AG04449 (cell line): Measurements from ENCODE around the gene ZMYND15.

Experiments used
- CTCF ChIA-PET: fragments of 350-600 bp; formaldehyde crosslinking; extraction: SDS; loops from one replicate; lab custom pipeline; 2021; ENCODE audit warnings: antibody characterized with exemption; lab: Yijun Ruan, JAX
- POLR2A ChIA-PET: fragments of 400-600, 350-600 bp; formaldehyde crosslinking; extraction: SDS; loops from one replicate; lab custom pipeline; 2020; ENCODE audit warnings: antibody characterized with exemption, inconsistent platforms; lab: Yijun Ruan, JAX
- DNase-seq: peaks from one replicate; pipeline ENCODE4 v3.0.0-alpha.2; 2010; ENCODE audit warnings: low read depth, low spot score
- H3K4me3 ChIP-seq: 2 replicates; pipeline ENCODE4 v1.5.1; 2011; ENCODE audit warnings: low read depth, mild to moderate bottlenecking, control low read depth, low read length
- TF ChIP-seq, protein P1 (sequence below): IDR thresholded peaks from one replicate; pipeline ENCODE4 v1.5.1; 2011; ENCODE audit warnings: mild to moderate bottlenecking, moderate library complexity, low read length, control low read depth, inconsistent platforms; ENCODE audit not compliant: insufficient read depth; ENCODE audit errors: missing control alignments

ZMYND15 gene

DNA sequence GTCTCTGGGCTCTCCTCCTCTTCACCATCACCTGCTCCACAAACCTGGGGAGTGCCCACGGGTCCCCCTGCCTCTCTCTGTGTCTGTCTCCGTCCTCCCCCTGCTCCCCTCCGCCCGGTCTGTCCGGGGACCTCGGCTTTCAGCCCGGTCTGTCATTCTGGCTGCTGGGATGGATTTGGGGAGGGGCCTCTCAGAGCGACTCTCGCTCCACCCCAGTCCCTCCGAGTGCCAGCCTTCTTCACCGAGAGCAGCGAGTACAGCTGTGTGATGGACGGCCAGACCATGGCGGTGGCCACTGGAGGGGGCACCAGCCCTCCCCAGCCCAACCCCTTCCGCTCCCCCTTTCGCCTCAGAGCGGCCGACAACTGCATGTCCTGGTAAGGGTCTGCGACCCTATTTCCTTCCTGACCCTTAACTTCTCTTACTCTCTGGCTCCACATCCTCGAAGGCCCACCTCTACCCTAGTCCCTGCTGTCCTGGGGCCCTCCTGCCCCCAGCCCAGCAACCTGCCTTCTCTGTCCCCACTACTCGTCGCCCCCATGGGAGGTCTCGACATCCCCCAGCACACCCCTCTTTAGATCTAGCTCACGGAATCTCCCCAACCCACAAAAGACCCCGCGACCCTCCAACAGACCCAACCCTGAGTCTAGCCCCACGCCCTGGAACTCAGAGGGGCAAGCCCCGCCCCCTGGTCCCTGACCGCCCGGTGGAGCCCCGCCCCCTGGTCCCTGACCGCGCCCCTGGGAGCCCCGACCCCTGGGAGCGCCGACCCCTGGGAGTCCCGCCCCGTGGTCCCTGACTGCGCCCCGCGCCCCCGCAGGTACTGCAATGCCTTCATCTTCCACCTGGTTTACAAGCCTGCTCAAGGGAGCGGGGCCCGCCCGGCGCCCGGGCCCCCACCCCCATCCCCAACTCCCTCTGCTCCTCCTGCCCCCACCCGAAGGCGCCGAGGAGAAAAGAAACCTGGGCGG, 5.7 kb downstream of the ZMYND15 start:
- no peak for DNase-seq
- TF ChIP-seq, protein P1, sequence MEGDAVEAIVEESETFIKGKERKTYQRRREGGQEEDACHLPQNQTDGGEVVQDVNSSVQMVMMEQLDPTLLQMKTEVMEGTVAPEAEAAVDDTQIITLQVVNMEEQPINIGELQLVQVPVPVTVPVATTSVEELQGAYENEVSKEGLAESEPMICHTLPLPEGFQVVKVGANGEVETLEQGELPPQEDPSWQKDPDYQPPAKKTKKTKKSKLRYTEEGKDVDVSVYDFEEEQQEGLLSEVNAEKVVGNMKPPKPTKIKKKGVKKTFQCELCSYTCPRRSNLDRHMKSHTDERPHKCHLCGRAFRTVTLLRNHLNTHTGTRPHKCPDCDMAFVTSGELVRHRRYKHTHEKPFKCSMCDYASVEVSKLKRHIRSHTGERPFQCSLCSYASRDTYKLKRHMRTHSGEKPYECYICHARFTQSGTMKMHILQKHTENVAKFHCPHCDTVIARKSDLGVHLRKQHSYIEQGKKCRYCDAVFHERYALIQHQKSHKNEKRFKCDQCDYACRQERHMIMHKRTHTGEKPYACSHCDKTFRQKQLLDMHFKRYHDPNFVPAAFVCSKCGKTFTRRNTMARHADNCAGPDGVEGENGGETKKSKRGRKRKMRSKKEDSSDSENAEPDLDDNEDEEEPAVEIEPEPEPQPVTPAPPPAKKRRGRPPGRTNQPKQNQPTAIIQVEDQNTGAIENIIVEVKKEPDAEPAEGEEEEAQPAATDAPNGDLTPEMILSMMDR, result no peak
- POLR2A ChIA-PET, result no interaction called here
- H3K4me3 ChIP-seq, result no peak overlapping the region
- CTCF ChIA-PET, result no interaction called here

DNA sequence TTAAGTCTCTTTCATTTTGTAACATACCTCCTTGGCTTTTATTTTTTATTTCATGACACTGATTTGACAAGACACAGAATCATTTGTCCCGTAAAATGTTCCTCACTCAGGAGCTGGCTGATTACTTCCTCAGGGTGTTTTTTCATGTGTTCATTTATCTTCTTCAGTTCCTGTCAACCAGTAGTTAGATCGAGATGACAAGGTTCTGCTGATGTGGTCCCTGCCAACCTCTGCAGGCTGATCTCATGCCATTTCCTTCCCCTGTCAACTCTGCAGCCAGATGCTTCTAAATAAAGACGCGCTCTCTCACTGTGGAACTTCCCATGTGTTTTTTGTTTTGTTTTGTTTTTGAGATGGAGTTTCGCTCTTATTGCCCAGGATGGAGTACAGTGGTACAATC, 8.2 kb downstream of the ZMYND15 start:
- ChIA-PET CTCF (no interaction called here), POLR2A (no interaction called here)
- TF ChIP-seq, protein P1, result no peak
- DNase-seq, result no peak
- no peak overlapping the region for H3K4me3 ChIP-seq

DNA sequence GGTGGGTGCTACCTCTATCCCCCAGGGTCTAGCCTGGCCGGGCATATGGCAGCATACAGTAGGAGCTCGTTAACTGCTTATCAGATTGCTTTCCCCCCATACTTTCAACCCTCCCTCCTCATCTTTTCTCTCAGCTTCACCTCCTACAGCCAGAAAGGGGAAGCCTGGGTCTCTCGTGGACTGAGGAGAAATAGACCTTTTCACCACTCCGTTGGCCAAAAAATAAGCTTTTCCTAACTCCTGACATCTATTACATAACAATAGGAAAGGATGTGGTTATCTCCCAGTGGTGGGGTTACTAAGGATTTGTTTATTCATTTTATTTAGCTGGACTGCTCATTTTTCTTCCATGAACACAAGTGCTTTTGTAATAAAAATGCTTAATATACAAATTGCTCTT, 9.1 kb downstream of the ZMYND15 start:
- ChIA-PET CTCF (interaction anchor here (1.2 kb wide), 1 partner anchor 42 kb away, joined by 7 read pairs; no protein-coding TSS in a partner anchor), POLR2A (no interaction called here)
- H3K4me3 ChIP-seq, result no peak overlapping the region
- DNase-seq, result no peak
- TF ChIP-seq, protein P1, result no peak

DNA sequence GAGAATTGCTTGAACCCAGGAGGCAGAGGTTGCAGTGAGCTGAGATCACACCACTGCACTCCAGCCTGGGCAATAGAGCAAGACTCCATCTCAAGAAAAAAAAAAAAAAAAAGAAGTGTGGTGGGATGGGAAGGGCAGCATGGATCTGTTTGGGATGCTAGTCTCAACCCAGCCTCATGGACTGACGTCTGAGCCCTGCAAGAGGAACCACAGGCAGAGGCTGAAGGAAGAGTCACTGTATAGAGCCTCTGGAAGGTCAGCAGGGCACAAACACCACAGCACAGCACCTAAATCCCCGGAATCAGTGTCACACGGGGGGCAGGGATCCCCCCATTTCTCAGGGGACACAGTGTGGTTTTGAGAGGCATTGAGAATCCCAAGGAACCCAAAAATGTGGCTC, 11.0 kb downstream of the ZMYND15 start:
- TF ChIP-seq, protein P1, result no peak
- ChIA-PET POLR2A (interaction anchor here (0.7 kb wide), 1 partner anchor 10 kb away, joined by 3 read pairs; no protein-coding TSS in a partner anchor), CTCF (no interaction called here)
- no peak overlapping the region for H3K4me3 ChIP-seq
- DNase-seq, result no peak

DNA sequence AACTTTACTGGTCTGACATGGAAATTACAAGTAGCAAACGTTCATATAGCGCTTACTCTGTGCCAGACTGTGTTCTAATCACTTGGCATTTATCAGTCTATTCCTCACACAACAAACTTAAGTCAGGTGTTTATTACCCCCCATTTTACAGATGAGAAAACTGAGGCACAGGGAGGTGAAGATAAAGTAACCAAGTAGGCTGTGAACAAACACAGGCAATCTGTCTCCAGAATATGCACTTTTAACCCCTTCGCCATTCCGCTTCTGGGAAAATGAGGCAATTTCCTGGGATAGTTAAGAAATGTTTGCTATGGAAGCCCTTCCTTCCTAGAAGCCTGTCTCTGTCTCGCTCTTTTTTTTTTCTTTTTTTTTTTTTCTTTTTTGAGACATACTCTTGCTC, 12.3 kb downstream of the ZMYND15 start:
- DNase-seq, result no peak
- ChIA-PET POLR2A (no interaction called here), CTCF (interaction anchor here (0.6 kb wide), 1 partner anchor 36 kb away, joined by 3 read pairs; no protein-coding TSS in a partner anchor)
- TF ChIP-seq, protein P1, result no peak
- no peak overlapping the region for H3K4me3 ChIP-seq

DNA sequence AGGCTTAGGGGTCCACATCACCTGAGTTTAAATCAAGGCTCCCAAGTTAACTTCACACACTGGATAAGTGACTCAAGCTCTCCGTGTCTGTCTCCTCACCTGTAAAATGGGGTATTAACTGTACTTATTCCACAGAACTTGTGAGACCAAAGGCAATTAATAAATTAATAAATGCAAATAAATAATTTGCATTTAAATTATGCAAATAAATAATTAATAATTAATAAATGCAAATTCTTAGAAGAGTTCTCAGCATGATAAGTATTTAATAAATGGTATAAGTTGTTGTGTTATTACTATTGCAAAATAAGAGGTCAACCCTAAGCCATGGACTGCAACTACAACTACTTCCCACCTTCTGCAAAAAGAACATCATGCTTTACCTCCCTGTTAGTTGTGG, 13.8 kb downstream of the ZMYND15 start:
- TF ChIP-seq, protein P1, result no peak
- DNase-seq, result no peak
- H3K4me3 ChIP-seq, result no peak overlapping the region
- ChIA-PET CTCF (interaction anchor here (1.5 kb wide), 1 partner anchor 33 kb away, joined by 3 read pairs; the partner anchor contains the start of gene VMO1), POLR2A (no interaction called here)
